ENCODE measurements around the gene IFNA1.

Gene IFNA1

DNA sequence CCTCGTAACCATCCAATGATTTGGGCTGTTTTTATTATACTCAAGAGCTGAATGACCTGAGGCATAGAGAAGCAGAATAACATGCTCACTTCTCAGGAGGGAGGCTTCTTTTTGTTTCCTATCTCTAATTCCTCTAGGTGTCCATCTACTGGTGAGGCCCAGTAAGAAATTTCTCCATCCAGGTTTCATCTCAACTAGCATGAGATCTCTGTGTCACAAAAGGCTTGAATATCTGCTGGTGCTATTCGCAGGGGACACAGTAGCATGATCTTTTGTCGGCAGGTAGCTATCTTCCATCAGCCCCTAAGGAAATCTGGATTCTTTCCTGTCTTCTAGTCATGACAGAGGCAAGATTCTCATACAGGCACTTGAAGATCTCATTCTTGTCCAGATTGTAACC lies 33.0 kb downstream of the IFNA1 start:
- H3K36me3 ChIP-seq (ENCODE audit: control insufficient read depth in 5 of 5, insufficient read depth in 5 of 5, low read length in 5 of 5), result no peaks in the 10 kb centered on the region
- H3K4me1 ChIP-seq (ENCODE audit: control insufficient read depth in 5 of 5, insufficient read depth in 5 of 5, low read length in 5 of 5), result no peaks in the 10 kb centered on the region
- no peaks in the 10 kb centered on the region for H3K9me3 ChIP-seq (ENCODE audit: control insufficient read depth in 5 of 5, low read length in 5 of 5)
- H3K27ac ChIP-seq (ENCODE audit: low read depth, low read length), result no peak overlapping the region
- no peak overlapping the region for H3K9ac ChIP-seq (ENCODE audit: low read length in 5 of 5)
- H3K27me3 ChIP-seq (ENCODE audit: control insufficient read depth in 5 of 5, insufficient read depth in 4 of 5, low read length in 5 of 5), result no peaks in the 10 kb centered on the region
- no peak overlapping the region for H3K4me3 ChIP-seq (ENCODE audit: low read depth in 1 of 5, low read length in 5 of 5)

DNA sequence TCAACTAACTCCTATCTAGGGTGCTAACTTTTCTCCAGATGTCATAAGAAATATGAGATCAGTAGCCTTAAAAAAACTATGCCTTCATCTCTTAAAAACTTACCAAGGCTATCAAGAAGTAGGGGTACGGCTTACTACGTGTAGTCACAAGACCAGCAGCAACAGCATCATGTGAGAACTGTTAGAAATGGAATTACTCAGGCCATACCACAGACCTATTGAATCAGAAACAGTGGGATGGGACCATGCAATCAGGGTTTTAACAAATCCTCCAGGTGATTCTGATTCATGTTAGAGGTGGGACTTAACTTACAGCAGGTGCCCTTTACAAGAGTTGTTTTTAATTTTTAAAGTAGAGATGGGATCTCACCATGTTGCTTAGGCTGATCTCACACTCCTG lies 37.2 kb downstream of the IFNA1 start:
- Histone ChIP-seq H3K4me3 (ENCODE audit: low read depth in 1 of 5, low read length in 5 of 5) (no peak overlapping the region), H3K27me3 (ENCODE audit: control insufficient read depth in 5 of 5, insufficient read depth in 4 of 5, low read length in 5 of 5) (no peaks in the 10 kb centered on the region), H3K9ac (ENCODE audit: low read length in 5 of 5) (no peak overlapping the region), H3K4me1 (ENCODE audit: control insufficient read depth in 5 of 5, insufficient read depth in 5 of 5, low read length in 5 of 5) (peaks cover 0 to 3% (median 0%) of the 10 kb centered on the region in 5 donors), H3K27ac (ENCODE audit: low read depth, low read length) (no peak overlapping the region), H3K9me3 (ENCODE audit: control insufficient read depth in 5 of 5, low read length in 5 of 5) (no peaks in the 10 kb centered on the region), H3K36me3 (ENCODE audit: control insufficient read depth in 5 of 5, insufficient read depth in 5 of 5, low read length in 5 of 5) (no peaks in the 10 kb centered on the region)

DNA sequence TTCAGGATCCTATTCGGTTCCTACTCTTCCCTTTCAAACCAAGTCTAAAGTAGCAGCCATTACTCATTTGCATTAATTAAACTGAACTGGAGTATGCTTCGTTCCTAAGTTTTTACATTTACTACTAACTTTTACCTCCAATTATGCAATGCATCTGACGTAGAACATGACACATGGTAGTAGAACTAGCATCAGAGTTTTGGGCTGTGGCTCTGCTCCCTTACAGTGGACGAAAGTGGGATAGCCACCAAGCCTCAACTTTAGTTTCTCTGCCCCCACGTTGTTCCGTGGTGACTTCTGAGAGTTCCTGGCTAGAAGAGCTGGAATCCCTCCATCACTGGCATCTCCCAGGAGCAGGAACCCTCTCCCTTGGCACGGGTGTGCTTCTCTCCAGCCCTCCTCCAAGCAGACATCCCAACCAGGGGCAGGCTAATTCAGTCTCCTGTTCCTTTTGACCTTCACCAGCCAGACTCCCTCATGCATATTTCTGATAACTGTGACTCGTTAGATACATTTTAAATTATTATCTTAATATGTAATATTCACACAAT lies 39.0 kb downstream of the IFNA1 start:
- Histone ChIP-seq H3K36me3 (ENCODE audit: control insufficient read depth in 5 of 5, insufficient read depth in 5 of 5, low read length in 5 of 5) (no peaks in the 10 kb centered on the region), H3K9me3 (ENCODE audit: control insufficient read depth in 5 of 5, low read length in 5 of 5) (no peaks in the 10 kb centered on the region)

DNA sequence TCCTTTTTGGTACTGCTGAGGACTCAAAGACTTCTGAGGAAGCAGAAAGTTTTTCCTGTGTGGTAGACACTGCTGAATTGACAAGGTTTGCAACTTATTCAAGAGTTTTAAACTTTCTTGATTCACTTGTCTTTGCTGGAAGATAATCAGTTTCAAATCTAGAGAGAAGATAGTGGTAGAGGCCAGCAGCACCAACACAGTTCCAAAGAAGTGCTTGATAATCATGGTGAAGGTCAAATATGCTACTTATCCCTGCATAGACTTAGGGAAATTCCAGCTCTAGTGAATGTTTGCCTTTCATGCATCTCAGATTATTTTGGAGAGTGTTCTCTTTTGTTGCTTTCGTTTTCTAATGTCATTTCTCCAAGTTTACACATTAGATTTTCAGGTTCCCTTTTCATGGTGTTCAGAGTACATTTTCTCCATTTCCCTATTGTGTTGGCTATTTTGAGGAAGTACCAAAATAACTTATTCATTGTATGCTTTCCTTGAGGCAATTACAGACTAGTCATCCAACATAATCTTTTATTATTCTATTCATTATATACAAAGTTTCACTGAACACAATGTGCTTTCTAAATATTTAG lies 41.3 kb downstream of the IFNA1 start:
- Histone ChIP-seq H3K27me3 (ENCODE audit: control insufficient read depth in 5 of 5, insufficient read depth in 4 of 5, low read length in 5 of 5) (no peaks in the 10 kb centered on the region), H3K9me3 (ENCODE audit: control insufficient read depth in 5 of 5, low read length in 5 of 5) (no peaks in the 10 kb centered on the region), H3K9ac (ENCODE audit: low read length in 5 of 5) (no peak overlapping the region), H3K4me1 (ENCODE audit: control insufficient read depth in 5 of 5, insufficient read depth in 5 of 5, low read length in 5 of 5) (peaks cover 0 to 3% (median 0%) of the 10 kb centered on the region in 5 donors), H3K36me3 (ENCODE audit: control insufficient read depth in 5 of 5, insufficient read depth in 5 of 5, low read length in 5 of 5) (no peaks in the 10 kb centered on the region), H3K27ac (ENCODE audit: low read depth, low read length) (no peak overlapping the region), H3K4me3 (ENCODE audit: low read depth in 1 of 5, low read length in 5 of 5) (no peak overlapping the region)

More for the DNA sequence above, 39.0 kb downstream of the IFNA1 start:
- no peak overlapping the region for H3K4me3 ChIP-seq (ENCODE audit: low read depth in 1 of 5, low read length in 5 of 5)
- H3K27me3 ChIP-seq (ENCODE audit: control insufficient read depth in 5 of 5, insufficient read depth in 4 of 5, low read length in 5 of 5), result no peaks in the 10 kb centered on the region
- H3K27ac ChIP-seq (ENCODE audit: low read depth, low read length), result no peak overlapping the region
- H3K9ac ChIP-seq (ENCODE audit: low read length in 5 of 5), result no peak overlapping the region
- H3K4me1 ChIP-seq (ENCODE audit: control insufficient read depth in 5 of 5, insufficient read depth in 5 of 5, low read length in 5 of 5), result peaks cover 0 to 3% (median 0%) of the 10 kb centered on the region in 5 donors

DNA sequence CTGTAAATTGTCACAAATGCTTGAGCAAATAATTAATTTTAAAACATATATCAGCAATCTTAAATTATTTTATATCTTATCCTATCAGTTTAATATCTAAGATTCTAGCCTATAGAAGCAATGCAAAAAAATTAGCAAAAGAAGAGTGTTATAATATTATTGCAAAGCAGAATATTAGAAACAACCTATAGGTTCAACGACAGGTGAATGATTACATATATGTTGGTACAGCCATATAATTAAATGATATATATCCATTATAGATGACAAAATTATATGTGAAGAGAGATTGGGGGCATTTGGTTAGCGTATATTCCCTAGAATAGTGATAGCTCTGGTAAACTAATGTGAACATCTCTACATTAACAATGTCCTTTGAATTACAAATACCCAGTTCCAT lies 42.0 kb downstream of the IFNA1 start, which contains the start of gene IFNE:
IFNE (minus strand) TSS at position 101 of the 400 bp plus-strand sequence. CDS start 619 bp downstream, outside the sequence.
- no peak within 1 kb of the TSS for H3K4me3 ChIP-seq (ENCODE audit: low read depth in 1 of 5, low read length in 5 of 5)
- H3K9me3 ChIP-seq (ENCODE audit: control insufficient read depth in 5 of 5, low read length in 5 of 5), result no peaks in the 10 kb centered on the region
- no peak within 1 kb of the TSS for H3K27ac ChIP-seq (ENCODE audit: low read depth, low read length)
- no peak within 1 kb of the TSS for H3K9ac ChIP-seq (ENCODE audit: low read length in 5 of 5)
- no peaks in the 10 kb centered on the region for H3K27me3 ChIP-seq (ENCODE audit: control insufficient read depth in 5 of 5, insufficient read depth in 4 of 5, low read length in 5 of 5)
- H3K4me1 ChIP-seq (ENCODE audit: control insufficient read depth in 5 of 5, insufficient read depth in 5 of 5, low read length in 5 of 5), result peaks cover 0 to 3% (median 0%) of the 10 kb centered on the region in 5 donors
- no peaks in the 10 kb centered on the region for H3K36me3 ChIP-seq (ENCODE audit: control insufficient read depth in 5 of 5, insufficient read depth in 5 of 5, low read length in 5 of 5)
